GM10266 (cell line): ENCODE measurements around the gene TUG1.

Experiments
- DNase-seq: peaks from one replicate; pipeline ENCODE4 v3.0.0; 2012; ENCODE audit errors: extremely low spot score
- TF ChIP-seq, protein P1 (sequence below): IDR thresholded peaks from 2 replicates; pipeline ENCODE4 v1.5.1; 2012; ENCODE audit warnings: mild to moderate bottlenecking, low read depth; ENCODE audit not compliant: control insufficient read depth, insufficient read depth; ENCODE audit errors: missing control alignments

Gene TUG1

DNA sequence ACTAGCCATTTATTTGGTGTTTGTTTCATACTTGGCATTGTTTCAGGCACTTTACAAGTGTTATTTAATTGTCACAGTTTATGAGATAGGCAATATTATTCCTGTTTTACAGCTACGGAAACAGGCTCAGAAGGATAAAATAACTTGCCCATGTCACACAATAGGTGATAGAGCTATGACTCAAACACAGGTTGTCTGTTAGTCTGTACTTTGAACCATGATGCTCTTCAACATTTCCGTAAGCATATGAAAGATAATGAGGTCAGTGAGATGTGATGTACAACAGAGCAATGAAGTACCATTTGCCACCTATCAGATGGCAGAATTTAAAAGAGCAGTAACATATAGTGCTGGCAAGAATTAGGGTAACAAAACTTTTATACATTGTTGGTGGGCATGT lies 15.3 kb downstream of the TUG1 start:
- no peak for DNase-seq
- TF ChIP-seq, protein P1, sequence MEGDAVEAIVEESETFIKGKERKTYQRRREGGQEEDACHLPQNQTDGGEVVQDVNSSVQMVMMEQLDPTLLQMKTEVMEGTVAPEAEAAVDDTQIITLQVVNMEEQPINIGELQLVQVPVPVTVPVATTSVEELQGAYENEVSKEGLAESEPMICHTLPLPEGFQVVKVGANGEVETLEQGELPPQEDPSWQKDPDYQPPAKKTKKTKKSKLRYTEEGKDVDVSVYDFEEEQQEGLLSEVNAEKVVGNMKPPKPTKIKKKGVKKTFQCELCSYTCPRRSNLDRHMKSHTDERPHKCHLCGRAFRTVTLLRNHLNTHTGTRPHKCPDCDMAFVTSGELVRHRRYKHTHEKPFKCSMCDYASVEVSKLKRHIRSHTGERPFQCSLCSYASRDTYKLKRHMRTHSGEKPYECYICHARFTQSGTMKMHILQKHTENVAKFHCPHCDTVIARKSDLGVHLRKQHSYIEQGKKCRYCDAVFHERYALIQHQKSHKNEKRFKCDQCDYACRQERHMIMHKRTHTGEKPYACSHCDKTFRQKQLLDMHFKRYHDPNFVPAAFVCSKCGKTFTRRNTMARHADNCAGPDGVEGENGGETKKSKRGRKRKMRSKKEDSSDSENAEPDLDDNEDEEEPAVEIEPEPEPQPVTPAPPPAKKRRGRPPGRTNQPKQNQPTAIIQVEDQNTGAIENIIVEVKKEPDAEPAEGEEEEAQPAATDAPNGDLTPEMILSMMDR: no peak

DNA sequence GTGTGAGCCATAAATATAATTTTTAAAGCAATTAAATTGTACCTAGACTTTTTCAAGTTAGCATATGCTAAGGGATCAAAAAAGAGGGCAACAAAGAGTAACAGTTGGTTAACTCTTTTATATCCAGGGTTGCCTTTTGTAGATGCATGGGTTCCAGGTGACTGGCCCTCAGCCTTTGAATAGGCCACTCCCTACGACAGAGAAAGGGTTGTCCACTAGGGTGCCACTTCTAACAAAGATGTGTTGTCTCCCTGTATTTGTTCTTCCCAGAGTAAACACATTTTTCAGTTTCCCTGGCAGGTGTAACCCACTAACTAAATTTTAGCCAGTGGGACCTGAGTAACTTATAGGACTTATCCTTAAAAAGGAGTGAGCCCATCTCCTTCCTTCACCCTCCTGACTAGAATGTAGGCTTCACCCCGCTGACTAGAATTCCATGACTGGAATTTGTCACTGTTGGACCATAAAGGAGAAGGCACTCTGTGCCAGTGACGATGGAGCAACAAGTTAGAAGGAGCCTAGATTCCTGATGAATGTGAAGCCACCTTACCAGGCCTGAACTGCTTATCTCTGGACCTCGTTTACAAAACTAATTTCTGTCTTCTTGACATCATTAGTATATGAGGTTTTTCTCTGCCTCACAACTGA lies 16.6 kb downstream of the TUG1 start:
- no peak for DNase-seq
- TF ChIP-seq, protein P1: no peak

DNA sequence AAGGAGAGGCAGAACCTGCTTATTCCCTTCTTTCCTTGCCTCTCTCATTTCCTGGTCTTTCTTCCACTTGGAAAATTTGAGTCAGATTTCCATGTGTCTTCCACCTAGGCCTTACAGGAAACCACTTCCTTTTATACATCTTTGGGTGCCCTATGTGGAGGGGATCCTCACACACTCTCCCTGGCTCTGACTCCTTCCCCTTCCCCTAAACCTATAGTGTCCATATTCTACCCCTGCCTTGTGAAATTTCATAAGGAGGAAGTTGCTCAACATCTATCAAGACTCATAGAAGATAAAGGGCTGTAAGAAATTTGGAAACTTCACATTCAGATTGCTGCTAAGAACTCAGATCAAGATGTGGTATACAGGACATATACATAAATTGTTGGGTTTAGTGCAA lies 20.4 kb downstream of the TUG1 start:
- TF ChIP-seq, protein P1: no peak
- DNase-seq: no peak

DNA sequence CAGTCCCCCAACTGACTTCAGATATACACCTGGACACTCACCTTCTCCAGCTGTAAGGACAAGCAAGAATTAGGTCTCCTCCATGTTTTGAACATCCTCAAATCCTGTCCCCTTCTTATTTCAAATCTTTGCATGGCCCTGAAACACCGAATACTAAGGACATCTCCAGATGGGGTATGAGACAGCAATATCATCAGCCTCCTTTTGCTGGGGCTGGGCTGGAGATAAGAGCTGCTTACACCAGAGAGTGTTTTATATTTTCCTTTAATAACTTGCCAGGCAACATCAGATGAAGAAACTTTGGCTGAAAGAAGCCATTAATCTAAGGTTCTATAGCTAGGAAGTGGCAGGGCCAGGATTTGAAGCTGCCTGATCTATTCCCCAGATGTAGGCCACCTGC lies 21.6 kb downstream of the TUG1 start:
- DNase-seq: no peak

DNA sequence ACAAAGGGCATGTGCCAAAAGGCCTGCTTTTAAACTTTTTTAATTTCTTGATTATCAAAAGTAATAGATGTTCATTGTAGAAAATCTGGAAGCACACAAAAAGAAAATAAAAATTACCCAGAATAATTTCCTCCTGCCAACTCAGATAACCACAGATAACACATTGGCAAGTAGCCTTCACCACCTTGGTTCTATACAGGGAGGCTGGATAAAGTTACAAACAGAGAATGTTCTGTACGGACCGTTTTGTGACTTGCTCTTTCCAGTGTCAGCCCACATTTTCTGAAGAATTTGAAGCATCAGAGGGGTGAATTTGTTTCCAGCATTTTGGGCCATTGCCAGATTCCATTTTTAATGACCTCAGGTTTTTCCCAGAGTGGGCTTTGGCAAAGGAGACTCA lies 23.5 kb downstream of the TUG1 start:
- TF ChIP-seq, protein P1: no peak
- DNase-seq: no peak

More for the DNA sequence above, 21.6 kb downstream of the TUG1 start:
- TF ChIP-seq, protein P1: no peak

DNA sequence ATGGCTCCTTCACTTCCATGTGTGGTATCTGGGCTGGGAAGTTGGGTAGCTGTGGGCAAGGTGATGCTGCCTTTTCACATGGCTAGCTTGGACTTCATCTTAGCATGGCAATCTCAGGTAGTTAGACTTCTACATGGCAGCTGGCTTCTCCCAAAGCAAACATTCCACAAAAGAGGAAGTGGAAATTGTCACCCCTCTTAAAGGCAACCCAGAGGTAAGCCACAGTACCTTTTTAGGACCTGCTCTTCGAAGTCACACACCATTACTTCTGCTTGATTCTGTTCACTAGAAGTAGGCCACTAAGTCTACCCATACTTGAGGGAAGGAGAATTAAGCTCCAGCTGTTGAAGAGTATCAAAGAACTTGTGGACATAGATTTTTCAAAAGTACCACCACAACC lies 25.9 kb downstream of the TUG1 start:
- TF ChIP-seq, protein P1: no peak
- DNase-seq: no peak

DNA sequence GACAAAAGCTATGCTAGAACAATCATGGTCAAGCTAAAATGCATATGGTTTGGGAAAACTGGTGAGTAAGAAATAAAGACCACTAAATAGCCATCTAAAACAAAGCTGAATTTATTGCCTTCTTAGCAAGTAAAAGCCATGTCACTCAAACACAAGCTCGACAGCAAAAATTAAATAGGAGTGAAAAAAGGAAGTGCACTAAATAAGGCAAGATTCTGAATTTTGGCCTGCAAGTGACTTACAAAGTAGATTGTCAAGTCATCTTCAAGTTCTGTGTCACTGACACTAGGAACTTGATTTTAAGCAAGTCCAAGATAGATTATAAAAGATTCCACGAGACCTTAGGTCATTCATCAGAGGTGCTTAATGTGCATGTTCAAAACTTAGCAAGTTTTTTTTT lies 27.4 kb downstream of the TUG1 start:
- DNase-seq: no peak
- TF ChIP-seq, protein P1: no peak
